ENCODE measurements around the gene SUB1.

Gene SUB1

GRCh38 chr5:32578363-32578762 is 7.0 kb upstream of the SUB1 start:
- TF ChIP-seq GABPA (IDR thresholded peaks at IDR 0.05; ENCODE audit: low read depth) (no peak), CTCF (IDR thresholded peaks at IDR 0.05; ENCODE audit: insufficient read depth, low read length) (no peak), POLR2AphosphoS5 (IDR thresholded peaks at IDR 0.05; ENCODE audit: low read depth) (no peak), SPI1 (IDR thresholded peaks at IDR 0.05; ENCODE audit: borderline replicate concordance, low read depth) (no peak), REST (IDR thresholded peaks at IDR 0.05; ENCODE audit: insufficient replicate concordance, low read depth) (no peak)
- no peaks in the 10 kb centered on the region for H3K27me3 ChIP-seq (ENCODE audit: insufficient read depth, poor library complexity, severe bottlenecking)
- H3K27ac ChIP-seq (replicated peaks), result no peak overlapping the region
- no peak overlapping the region for H3K4me3 ChIP-seq (replicated peaks; ENCODE audit: insufficient read depth, low read length)
- no peak for DNase-seq (ENCODE audit: low read depth in 1 of 2, low spot score in 1 of 2)

GRCh38 chr5:32578764-32579163 is 6.6 kb upstream of the SUB1 start:
- TF ChIP-seq CTCF (IDR thresholded peaks at IDR 0.05; ENCODE audit: insufficient read depth, low read length) (no peak), GABPA (IDR thresholded peaks at IDR 0.05; ENCODE audit: low read depth) (no peak), POLR2AphosphoS5 (IDR thresholded peaks at IDR 0.05; ENCODE audit: low read depth) (no peak), SPI1 (IDR thresholded peaks at IDR 0.05; ENCODE audit: borderline replicate concordance, low read depth) (no peak), REST (IDR thresholded peaks at IDR 0.05; ENCODE audit: insufficient replicate concordance, low read depth) (no peak)
- DNase-seq (ENCODE audit: low read depth in 1 of 2, low spot score in 1 of 2), result no peak
- H3K4me3 ChIP-seq (replicated peaks; ENCODE audit: insufficient read depth, low read length), result no peak overlapping the region
- no peak overlapping the region for H3K27ac ChIP-seq (replicated peaks)
- H3K27me3 ChIP-seq (ENCODE audit: insufficient read depth, poor library complexity, severe bottlenecking), result no peaks in the 10 kb centered on the region

GRCh38 chr5:32581010-32581785 is 4.2 kb upstream of the SUB1 start:
- peak in 1 of 2 experiments; percentile 21 for DNase-seq (ENCODE audit: low read depth in 1 of 2, low spot score in 1 of 2)
- no peak for TF ChIP-seq REST (IDR thresholded peaks at IDR 0.05; ENCODE audit: insufficient replicate concordance, low read depth)
- no peak for TF ChIP-seq CTCF (IDR thresholded peaks at IDR 0.05; ENCODE audit: insufficient read depth, low read length)
- no peak for TF ChIP-seq POLR2AphosphoS5 (IDR thresholded peaks at IDR 0.05; ENCODE audit: low read depth)
- TF ChIP-seq SPI1 (IDR thresholded peaks at IDR 0.05; ENCODE audit: borderline replicate concordance, low read depth), result no peak
- no peak for TF ChIP-seq GABPA (IDR thresholded peaks at IDR 0.05; ENCODE audit: low read depth)
- Histone ChIP-seq H3K4me3 (replicated peaks; ENCODE audit: insufficient read depth, low read length) (no peak overlapping the region), H3K27ac (replicated peaks) (peak overlapping the region; percentile 76), H3K27me3 (ENCODE audit: insufficient read depth, poor library complexity, severe bottlenecking) (no peaks in the 10 kb centered on the region)
